Ovary (tissue), 9 donors: Measurements from ENCODE around the gene DEFB115. TPM values are rescaled to one million over a fixed set of nuclear protein-coding genes. Genes with fewer than 3 reads are reported as not detected.
"Not testable (repeated sequence)": the region's sequence is repeated elsewhere in the genome, so short reads cannot be mapped to it uniquely, and the experiment has no call there.

Source experiments
- DNase-seq, 5 donors: peaks; one replicate each; pipeline ENCODE4 v3.0.0-alpha.2; 2019 to 2020
- H3K27ac ChIP-seq, 2 donors: fragments of 200-600 bp; one replicate each; pipeline versions ENCODE4 v1.5.1 to v1.8.0; 2019 to 2022
- H3K27me3 ChIP-seq: fragments of 200-600 bp; one replicate; pipeline ENCODE4 v1.8.0; 2022
- H3K36me3 ChIP-seq: fragments of 200-600 bp; sonication (generic); one replicate; pipeline ENCODE4 v1.5.1; 2019
- H3K4me1 ChIP-seq: one replicate; pipeline ENCODE4 v1.8.1; 2013; ENCODE audit warnings: mild to moderate bottlenecking, moderate library complexity; ENCODE audit not compliant: insufficient read depth
- H3K4me3 ChIP-seq: fragments of 200-600 bp; sonication (generic); one replicate; pipeline ENCODE4 v1.5.1; 2017
- H3K9me3 ChIP-seq, 2 donors: fragments of 200-600 bp in 1 of 2; sonication (generic) in 1 of 2; one replicate each; pipeline versions ENCODE4 v1.5.1 to v1.8.1; 2013 to 2019; ENCODE audit warnings: mild to moderate bottlenecking in 1 of 2, moderate library complexity in 1 of 2
- CTCF ChIP-seq, 3 donors: fragments of 450-650 bp in 2 of 3; fragments of 200-600 bp in 1 of 3; IDR thresholded peaks; one replicate each; pipeline versions ENCODE4 v1.5.1 to v1.8.0; 2016 to 2022; ENCODE audit warnings: antibody characterized with exemption in 3 of 3, mild to moderate bottlenecking in 1 of 3
- EP300 ChIP-seq: sonication (generic); formaldehyde crosslinking; IDR thresholded peaks from one replicate; pipeline ENCODE4 v1.6.1; 2017; ENCODE audit warnings: antibody characterized with exemption
- POLR2A ChIP-seq: fragments of 450-650 bp; IDR thresholded peaks from one replicate; pipeline ENCODE4 v1.6.1; 2017; ENCODE audit warnings: antibody characterized with exemption, mild to moderate bottlenecking, moderate library complexity
- WGBS, 3 donors: extraction: QIAGEN DNeasy Blood & Tissue Kit in 1 of 3; methylation state at CpG; one replicate each; pipeline versions ENCODE4 v1.1.5 to v1.1.7; 2013 to 2017; 5-methylcytosine and 5-hydroxymethylcytosine counted together
- intact Hi-C, 4 donors: fragments of 100-400 bp; cut with DNase I; formaldehyde crosslinking; loops; one replicate each; pipeline versions ENCODE4 v1.11.0 to v1.15.1; 2022 to 2023
- polyA plus RNA-seq, 2 donors: library from polyadenylated mRNA; stranded (reverse); fragments of 200-250 nt in 1 of 2; fragments of 350-450 nt in 1 of 2; fragmentation: Illumina TruSeq in 1 of 2; extraction: RNeasy Lipid Tissue Mini Kit (QIAGEN cat#74804) in 1 of 2; gene quantifications; one replicate each; pipeline ENCODE4 v1.2.3, GENCODE V29; 2013 to 2014
- total RNA-seq, 7 donors: library from RNA; depleted of rRNA in 2 of 7; stranded (reverse); fragments of >200 nt in 2 of 7; fragmentation: NEBNext Ultra II Directional in 3 of 7; extraction: Animal tissue kit (Norgen Biotek cat#: 25700) in 3 of 7; gene quantifications; one replicate each; pipeline versions ENCODE4 v1.1.0 to v1.2.4, GENCODE V29; 2016 to 2023
- donor health status: DM: no; HTN: no; CAD: no; lungs with moderate emphysema.
- donor health status: DM: no; HTN: no; CAD: no.
- donor health status: Bipolar disorder and iron deficiency.
- donor health status: DM: yes; HTN: yes; CAD: no.
- donor health status: DM: no; HTN: no; CAD: no.
- donor health status: DM: yes; HTN: yes; CAD: no.

Gene DEFB115
- total and polyA plus RNA-seq, 9 donors: not detected

- H3K9me3 ChIP-seq: no peaks in the 10 kb centered on the region
- H3K4me3 ChIP-seq: no peak overlapping the region
- no peaks in the 10 kb centered on the region for H3K27me3 ChIP-seq
- TF ChIP-seq EP300 (no peak), POLR2A (no peak), CTCF (IDR thresholded peaks at IDR 0.05) (no peak)
- H3K36me3 ChIP-seq: no peaks in the 10 kb centered on the region
- 23 to 43% (median 40%) methylated on average over 3 of the region's 3 CpGs for WGBS, 3 donors
- intact Hi-C loops: no loop called here
- no peak overlapping the region for H3K27ac ChIP-seq
- DNase-seq: no peak
- no peaks in the 10 kb centered on the region for H3K4me1 ChIP-seq
Measured at GRCh38 chr20:31256959-31257358, 505 bp upstream of the DEFB115 start.

- no peak for TF ChIP-seq POLR2A
- TF ChIP-seq CTCF (IDR thresholded peaks at IDR 0.05): no peak
- TF ChIP-seq EP300: no peak
- H3K36me3 ChIP-seq: no peaks in the 10 kb centered on the region
- no peaks in the 10 kb centered on the region for H3K9me3 ChIP-seq
- intact Hi-C loops: no loop called here
- H3K27ac ChIP-seq: no peak overlapping the region
- no peak for DNase-seq
- no peak overlapping the region for H3K4me3 ChIP-seq
- 62 to 71% (median 63%) methylated on average over 6 of the region's 6 CpGs for WGBS, 3 donors
- H3K27me3 ChIP-seq: no peaks in the 10 kb centered on the region
- H3K4me1 ChIP-seq: no peaks in the 10 kb centered on the region
Measured at GRCh38 chr20:31260326-31260932, 3.0 kb downstream of the DEFB115 start.

DNA sequence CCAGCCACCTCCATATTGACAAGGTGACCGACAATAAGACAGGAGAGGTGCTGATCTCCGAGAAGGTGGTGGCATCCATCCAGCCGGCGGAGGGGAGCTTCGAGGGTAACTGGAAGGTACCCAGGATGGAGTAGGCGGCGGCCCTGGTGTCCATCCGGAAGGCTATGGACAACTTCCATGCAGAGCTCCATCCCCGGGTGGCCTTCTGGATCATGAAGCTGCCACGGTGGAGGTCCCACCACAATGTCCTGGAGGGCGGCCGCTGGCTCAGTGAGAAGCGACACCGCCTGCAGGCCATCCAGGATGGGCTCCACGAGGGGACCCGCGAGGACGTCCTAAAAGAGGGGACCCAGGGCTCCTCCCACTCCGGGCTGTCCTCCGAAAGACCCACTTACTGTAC, 17.0 kb downstream of the DEFB115 start:
- TF ChIP-seq POLR2A (no peak), EP300 (no peak), CTCF (IDR thresholded peaks at IDR 0.05) (no peak)
- H3K27me3 ChIP-seq: no peaks in the 10 kb centered on the region

GRCh38 chr20:31278178-31278577, 20.7 kb downstream of the DEFB115 start:
- Histone ChIP-seq H3K4me1 (no peaks in the 10 kb centered on the region), H3K9me3 (peaks cover 0 to 7% of the 10 kb centered on the region in 2 donors), H3K4me3 (no peak overlapping the region), H3K36me3 (no peaks in the 10 kb centered on the region), H3K27me3 (no peaks in the 10 kb centered on the region), H3K27ac (no peak overlapping the region)
- intact Hi-C loops: no loop called here
- WGBS, 3 donors: 67 to 90% (median 86%) methylated on average over 1 of the region's 1 CpG
- no peak for DNase-seq
- TF ChIP-seq CTCF (IDR thresholded peaks at IDR 0.05): no peak
- no peak for TF ChIP-seq EP300
- no peak for TF ChIP-seq POLR2A

More for the DNA sequence above, 17.0 kb downstream of the DEFB115 start:
- H3K4me1 ChIP-seq: no peaks in the 10 kb centered on the region
- H3K9me3 ChIP-seq: peaks cover 0 to 7% of the 10 kb centered on the region in 2 donors
- no peak overlapping the region for H3K4me3 ChIP-seq
- no peak for DNase-seq
- H3K36me3 ChIP-seq: no peaks in the 10 kb centered on the region
- WGBS, 3 donors: 77 to 80% (median 79%) methylated on average over 20 of the region's 20 CpGs
- intact Hi-C loops: no loop called here
- no peak overlapping the region for H3K27ac ChIP-seq

DNA sequence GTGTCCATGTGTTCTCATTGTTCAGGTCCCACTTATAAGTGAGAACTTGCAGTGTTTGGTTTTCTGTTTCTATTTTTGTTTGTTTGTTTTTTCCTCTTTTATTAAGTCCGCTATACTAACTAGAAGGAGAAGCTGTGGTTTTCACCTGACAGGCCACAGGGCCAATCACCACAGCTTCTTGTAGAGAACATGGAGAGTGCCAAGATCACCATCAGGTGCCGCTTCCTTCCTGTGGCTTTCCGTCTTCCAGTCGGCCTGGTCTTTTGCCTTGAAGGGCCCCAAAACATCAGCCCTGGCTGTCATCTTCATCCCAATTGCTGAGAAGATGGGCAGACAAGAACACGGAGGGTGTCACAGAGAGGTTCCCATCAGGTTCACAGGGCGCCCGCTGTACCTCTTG, 27.5 kb downstream of the DEFB115 start:
- H3K4me1 ChIP-seq, intact Hi-C loops, H3K27ac ChIP-seq, DNase-seq, H3K36me3 ChIP-seq, H3K27me3 ChIP-seq, H3K9me3 ChIP-seq, H3K4me3 ChIP-seq: not testable (repeated sequence)
- WGBS, 3 donors: 59 to 77% (median 69%) methylated on average over 7 of the region's 7 CpGs
